ENCODE measurements around the gene PDLIM5.
"Not testable (repeated sequence)": the region's sequence is repeated elsewhere in the genome, so short reads cannot be mapped to it uniquely, and the experiment has no call there.

The PDLIM5 gene

DNA sequence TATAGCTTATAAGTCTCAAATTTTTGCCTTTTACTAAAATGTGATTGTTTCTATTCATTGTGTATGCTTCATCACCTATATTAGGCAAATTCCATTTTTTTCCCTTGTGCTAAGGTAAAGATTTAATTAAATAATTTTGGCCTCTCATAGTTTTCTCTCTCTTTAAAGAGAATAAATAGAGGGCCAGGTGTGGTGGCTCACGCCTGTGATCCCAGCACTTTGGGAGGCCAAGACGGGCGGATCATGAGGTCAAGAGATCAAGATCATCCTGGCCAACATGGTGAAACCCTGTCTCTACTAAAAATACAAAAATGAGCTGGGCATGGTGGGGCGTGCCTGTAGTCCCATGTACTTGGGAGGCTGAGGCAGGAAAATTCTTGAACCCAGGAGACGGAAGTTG is 213.3 kb downstream of the PDLIM5 start:
- H3K27ac Mint-ChIP-seq; H3K9me3 Mint-ChIP-seq; ATAC-seq (replicated peaks); H3K4me3 Mint-ChIP-seq; H3K4me1 Mint-ChIP-seq; H3K27me3 Mint-ChIP-seq; DNase-seq: not testable (repeated sequence)
- H3K36me3 Mint-ChIP-seq: peaks cover 2 to 12% of the 10 kb centered on the region in 2 donors

DNA sequence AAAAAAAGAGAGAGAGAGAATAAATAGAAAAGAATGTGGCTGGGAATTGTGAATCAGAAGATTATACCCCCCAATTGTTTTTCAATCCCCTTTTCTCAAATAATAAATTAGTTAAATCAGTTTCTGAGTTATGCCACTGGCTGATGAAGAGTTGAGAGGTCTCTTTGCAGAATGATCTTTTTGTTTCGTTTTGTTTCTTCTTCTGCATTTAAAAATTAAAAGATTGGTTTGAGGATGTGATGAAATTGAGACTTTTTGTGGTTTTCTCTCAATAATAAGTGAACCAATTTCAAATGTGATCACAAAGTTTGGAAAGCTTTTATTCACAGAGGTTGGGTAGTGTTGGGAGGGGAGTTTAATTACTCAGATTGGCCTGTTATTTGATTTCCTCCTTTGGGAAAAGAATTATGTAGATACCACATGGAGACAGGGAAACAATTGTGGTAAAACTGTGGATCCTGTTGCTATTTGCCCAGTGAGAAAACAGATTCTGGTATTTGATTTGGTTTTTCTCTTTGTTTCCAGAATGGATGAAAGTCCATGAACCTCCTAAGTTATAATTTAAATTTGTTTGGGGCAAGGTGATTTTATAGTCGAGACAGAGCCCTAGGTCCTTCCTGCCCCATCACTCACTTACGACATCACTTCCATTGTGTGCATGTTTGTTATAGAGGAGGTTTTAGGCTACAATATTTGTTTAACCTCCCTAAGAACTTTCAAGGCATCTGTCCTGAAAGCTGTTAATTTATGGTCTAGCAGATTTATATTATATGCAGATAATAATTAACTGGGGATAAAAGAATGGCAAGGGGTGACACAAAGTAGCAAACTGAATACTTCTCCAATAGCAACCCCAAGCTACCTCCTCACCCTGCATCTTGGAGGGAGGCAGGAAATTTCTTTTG is 214.0 kb downstream of the PDLIM5 start:
- Mint-ChIP-seq H3K27ac (no peak overlapping the region), H3K27me3 (no peaks in the 10 kb centered on the region), H3K4me3 (no peak overlapping the region), H3K36me3 (peaks cover 0 to 9% of the 10 kb centered on the region in 2 donors), H3K4me1 (no peaks in the 10 kb centered on the region), H3K9me3 (no peaks in the 10 kb centered on the region)
- ATAC-seq (replicated peaks) (no peak), DNase-seq (no peak)

DNA sequence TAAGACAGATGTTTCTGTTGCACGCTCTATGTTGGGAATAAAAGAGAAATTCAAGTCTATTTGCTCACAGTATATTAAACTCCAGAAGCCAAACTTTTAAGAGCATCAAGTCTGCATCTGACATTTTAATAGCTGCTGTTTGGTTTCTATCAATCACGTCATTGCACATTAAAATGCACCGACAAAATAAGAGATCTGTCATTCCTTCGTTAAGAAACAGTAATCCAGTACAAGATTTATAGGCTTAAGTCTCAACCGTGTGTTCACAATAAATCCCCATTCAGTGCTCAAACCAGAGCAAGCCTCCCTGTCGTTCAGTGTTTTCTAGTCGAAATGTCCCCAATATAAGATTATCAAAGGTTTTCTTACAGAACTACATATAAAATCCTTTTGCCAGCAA is 217.0 kb downstream of the PDLIM5 start:
- no peak for ATAC-seq (replicated peaks)
- no peaks in the 10 kb centered on the region for H3K27me3 Mint-ChIP-seq
- peaks cover 0 to 3% of the 10 kb centered on the region in 2 donors for H3K36me3 Mint-ChIP-seq
- no peak overlapping the region for H3K4me3 Mint-ChIP-seq
- no peak for DNase-seq
- no peak overlapping the region for H3K27ac Mint-ChIP-seq
- H3K4me1 Mint-ChIP-seq: no peaks in the 10 kb centered on the region
- H3K9me3 Mint-ChIP-seq: no peaks in the 10 kb centered on the region

DNA sequence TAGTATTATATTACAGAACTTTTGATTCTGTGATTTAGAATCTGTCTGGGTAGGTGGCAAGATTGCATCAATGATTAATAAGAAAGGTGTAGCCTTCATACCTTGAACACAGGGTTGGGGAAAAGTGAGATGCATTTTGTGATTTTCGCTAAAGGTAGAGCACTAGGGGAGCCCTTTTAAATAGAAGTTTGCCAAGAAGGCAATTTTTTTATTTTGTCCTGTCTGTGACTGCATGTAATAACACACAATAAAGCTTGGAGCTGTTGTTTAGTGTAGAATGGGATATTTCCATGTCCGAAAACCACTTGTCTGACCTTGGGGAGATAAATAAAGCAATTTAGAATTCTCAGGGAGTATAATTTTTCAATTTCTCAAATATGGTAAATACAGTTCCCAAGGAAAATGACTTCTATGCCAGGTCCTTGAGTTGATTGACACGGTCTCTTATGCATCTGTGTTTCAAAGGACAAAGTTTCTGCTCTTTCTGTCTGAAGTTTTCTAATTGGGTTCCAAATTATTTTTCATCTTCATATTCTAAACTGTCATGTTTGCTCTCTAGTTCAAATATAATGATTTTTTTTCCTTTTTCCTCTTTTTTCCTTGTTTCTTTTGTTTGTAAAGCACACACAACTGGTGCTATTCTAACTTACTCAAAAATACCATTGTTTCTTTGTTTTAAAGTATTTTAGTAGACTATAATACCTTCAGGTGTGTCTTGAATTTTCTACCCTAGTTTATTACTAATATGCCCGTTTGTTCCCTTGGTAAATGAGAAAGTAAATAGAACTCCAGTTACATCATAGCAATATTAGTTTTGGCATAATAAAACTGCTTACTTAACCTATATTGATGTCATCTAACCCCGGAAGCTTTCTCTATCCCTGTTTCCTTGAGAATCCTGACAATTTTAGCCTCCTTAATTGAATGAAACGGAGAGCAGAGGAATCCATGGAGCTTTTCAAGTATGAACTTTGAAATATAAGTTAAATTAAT is 218.2 kb downstream of the PDLIM5 start:
- DNase-seq: no peak
- no peak for ATAC-seq (replicated peaks)
- no peak overlapping the region for H3K27ac Mint-ChIP-seq
- H3K9me3 Mint-ChIP-seq: no peaks in the 10 kb centered on the region
- H3K4me3 Mint-ChIP-seq: no peak overlapping the region
- no peaks in the 10 kb centered on the region for H3K27me3 Mint-ChIP-seq
- no peaks in the 10 kb centered on the region for H3K4me1 Mint-ChIP-seq
- H3K36me3 Mint-ChIP-seq: no peaks in the 10 kb centered on the region

DNA sequence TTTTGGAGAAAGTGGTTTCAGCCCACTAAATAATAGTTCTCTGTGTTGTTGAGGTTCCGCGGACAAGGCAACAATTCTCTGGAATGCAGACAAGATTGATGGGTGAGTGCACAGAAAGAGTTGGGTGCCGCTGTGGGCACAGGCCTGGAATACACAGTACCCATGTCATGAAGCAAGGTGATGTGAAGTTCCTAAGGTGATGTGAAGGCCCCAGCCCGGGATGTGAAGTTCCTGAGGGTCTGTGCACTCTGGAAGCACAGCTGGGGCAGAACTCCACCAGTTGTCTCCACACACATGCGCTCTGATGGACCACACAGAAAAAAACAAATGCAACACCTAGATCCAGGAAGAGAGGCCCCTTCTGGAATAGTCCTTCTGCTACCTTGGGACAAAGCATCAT is 219.4 kb downstream of the PDLIM5 start:
- H3K4me3 Mint-ChIP-seq: no peak overlapping the region
- H3K9me3 Mint-ChIP-seq: no peaks in the 10 kb centered on the region
- ATAC-seq (replicated peaks) (no peak), DNase-seq (no peak)
- H3K36me3 Mint-ChIP-seq: no peaks in the 10 kb centered on the region
- H3K27me3 Mint-ChIP-seq: peaks cover 0 to 2% of the 10 kb centered on the region in 2 donors
- no peak overlapping the region for H3K27ac Mint-ChIP-seq
- H3K4me1 Mint-ChIP-seq: no peaks in the 10 kb centered on the region

DNA sequence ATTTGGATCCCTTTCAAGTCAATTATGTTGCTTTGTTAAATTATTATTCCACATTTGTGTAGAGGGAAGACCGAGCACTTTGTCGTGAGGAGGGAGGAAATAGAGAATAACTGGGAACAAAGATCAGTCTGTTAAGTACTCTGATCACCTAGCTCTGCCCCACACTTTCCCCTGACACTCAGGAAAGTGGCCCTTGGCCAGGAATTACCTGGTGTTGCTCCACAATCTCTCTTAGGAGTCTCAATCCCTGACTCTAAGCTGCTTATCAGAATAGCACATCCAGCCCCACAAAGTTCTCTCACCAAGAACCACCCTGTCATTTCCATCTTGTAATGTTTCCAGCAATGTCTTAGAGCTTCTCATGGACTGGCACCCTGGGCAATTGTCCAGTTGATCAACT is 222.2 kb downstream of the PDLIM5 start:
- no peak overlapping the region for H3K27ac Mint-ChIP-seq
- no peak for ATAC-seq (replicated peaks)
- no peak overlapping the region for H3K4me3 Mint-ChIP-seq
- no peaks in the 10 kb centered on the region for H3K4me1 Mint-ChIP-seq
- H3K9me3 Mint-ChIP-seq: no peaks in the 10 kb centered on the region
- H3K27me3 Mint-ChIP-seq: peaks cover 0 to 6% of the 10 kb centered on the region in 2 donors
- no peak for DNase-seq
- no peaks in the 10 kb centered on the region for H3K36me3 Mint-ChIP-seq

DNA sequence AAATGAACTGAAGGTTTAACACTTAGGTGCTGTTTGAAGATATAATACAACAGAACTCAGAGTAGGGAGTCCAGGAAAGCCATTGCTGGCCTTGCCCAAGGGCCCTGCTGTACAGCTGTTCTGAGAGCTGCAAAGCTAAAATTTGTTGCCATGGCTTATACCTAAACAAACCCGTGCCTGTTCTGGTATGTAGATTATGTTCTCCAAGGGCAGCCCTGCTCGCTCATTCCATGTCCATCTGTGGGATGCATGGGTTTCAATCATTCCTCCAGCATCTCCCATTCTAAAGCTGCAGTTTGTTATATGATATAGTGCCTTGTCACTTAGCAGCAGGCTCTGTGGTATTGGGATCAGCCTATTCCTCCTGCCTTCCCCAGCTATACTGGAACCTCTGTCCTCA is 225.2 kb downstream of the PDLIM5 start:
- Mint-ChIP-seq H3K27ac (no peak overlapping the region), H3K27me3 (peaks cover 0 to 6% of the 10 kb centered on the region in 2 donors), H3K4me1 (no peaks in the 10 kb centered on the region), H3K36me3 (no peaks in the 10 kb centered on the region), H3K4me3 (no peak overlapping the region), H3K9me3 (no peaks in the 10 kb centered on the region)
- no peak for ATAC-seq (replicated peaks)
- no peak for DNase-seq

DNA sequence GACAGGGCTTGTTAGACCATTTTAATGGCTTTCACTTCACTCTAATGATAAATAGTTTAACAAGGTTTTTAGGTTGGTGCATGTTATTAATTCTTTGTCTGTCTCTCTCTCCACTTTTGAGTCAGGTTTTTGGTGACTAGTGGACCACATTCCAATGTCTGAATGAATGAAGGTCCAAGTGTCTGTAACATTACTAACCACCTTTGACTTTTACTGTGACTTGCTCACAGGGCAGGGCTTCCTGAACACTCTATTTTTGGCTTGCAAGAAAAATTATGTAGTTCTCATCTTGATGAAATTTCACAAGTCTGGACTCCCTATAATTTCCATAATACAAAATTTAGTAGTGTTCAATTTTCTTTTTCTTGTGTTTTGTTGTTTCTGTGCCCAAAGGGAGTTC is 227.2 kb downstream of the PDLIM5 start:
- Mint-ChIP-seq H3K9me3 (no peaks in the 10 kb centered on the region), H3K36me3 (no peaks in the 10 kb centered on the region), H3K4me1 (no peaks in the 10 kb centered on the region), H3K27ac (no peak overlapping the region), H3K27me3 (peaks cover 0 to 6% of the 10 kb centered on the region in 2 donors), H3K4me3 (no peak overlapping the region)
- no peak for ATAC-seq (replicated peaks)
- no peak for DNase-seq

DNA sequence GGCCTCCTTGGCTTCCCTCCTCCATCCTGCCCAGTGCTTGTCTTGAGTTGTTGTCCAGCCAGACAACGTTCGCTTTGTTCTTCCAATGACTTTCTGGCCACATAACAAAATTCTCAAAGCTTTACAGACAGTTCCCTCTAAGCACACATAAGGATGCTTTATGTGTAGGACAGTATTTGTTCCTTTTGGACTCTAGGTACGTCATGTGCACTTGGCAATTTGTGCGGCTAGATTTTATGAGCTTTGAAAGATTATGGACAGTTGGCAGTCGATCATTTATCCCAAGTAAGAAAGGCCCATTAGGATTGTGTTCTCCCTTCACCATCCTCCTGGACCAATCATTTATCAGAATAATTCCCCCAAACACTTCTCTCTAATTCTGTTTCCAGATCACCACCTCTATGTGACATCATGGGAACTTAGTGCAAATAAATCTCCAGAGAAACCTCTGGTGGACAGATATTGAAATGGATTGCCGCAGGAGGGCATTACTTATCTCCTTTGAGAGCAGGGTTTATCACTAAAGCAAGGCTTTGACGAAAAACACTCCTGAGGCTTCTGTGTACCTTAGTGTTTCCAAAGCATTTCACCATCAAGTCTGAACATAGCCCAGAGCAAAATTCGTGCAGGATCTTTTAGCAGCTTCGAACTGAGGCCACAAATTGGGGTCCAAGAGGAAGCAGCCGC is 228.6 kb downstream of the PDLIM5 start:
- no peak overlapping the region for H3K4me3 Mint-ChIP-seq
- no peaks in the 10 kb centered on the region for H3K36me3 Mint-ChIP-seq
- no peaks in the 10 kb centered on the region for H3K4me1 Mint-ChIP-seq
- H3K9me3 Mint-ChIP-seq: no peaks in the 10 kb centered on the region
- H3K27ac Mint-ChIP-seq: no peak overlapping the region
- H3K27me3 Mint-ChIP-seq: peaks cover 0 to 6% of the 10 kb centered on the region in 2 donors
- ATAC-seq (replicated peaks) (no peak), DNase-seq (no peak)

DNA sequence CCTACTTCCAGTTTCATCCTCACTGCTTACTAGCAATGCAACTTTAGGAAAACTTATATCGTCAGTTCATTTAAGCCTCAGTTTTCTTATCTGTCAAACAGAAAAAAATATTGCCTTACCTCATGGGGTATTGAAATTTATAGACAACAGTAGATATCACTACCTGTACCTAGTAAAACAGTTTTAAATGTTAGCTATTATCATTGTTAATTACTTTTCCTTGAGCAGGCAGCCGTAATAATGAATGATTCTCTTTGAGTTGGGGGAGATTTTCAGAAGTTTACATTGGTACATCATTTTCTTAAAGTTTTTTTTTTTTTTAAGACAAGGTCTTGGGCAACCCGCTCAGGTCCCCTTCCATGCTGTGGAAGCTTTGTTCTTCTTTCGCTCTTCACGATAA is 234.3 kb downstream of the PDLIM5 start:
- DNase-seq: no peak
- Mint-ChIP-seq H3K27me3 (no peaks in the 10 kb centered on the region), H3K4me3 (no peak overlapping the region), H3K4me1 (peaks cover 0 to 3% of the 10 kb centered on the region in 2 donors), H3K36me3 (no peaks in the 10 kb centered on the region), H3K9me3 (no peaks in the 10 kb centered on the region), H3K27ac (no peak overlapping the region)
- no peak for ATAC-seq (replicated peaks)

DNA sequence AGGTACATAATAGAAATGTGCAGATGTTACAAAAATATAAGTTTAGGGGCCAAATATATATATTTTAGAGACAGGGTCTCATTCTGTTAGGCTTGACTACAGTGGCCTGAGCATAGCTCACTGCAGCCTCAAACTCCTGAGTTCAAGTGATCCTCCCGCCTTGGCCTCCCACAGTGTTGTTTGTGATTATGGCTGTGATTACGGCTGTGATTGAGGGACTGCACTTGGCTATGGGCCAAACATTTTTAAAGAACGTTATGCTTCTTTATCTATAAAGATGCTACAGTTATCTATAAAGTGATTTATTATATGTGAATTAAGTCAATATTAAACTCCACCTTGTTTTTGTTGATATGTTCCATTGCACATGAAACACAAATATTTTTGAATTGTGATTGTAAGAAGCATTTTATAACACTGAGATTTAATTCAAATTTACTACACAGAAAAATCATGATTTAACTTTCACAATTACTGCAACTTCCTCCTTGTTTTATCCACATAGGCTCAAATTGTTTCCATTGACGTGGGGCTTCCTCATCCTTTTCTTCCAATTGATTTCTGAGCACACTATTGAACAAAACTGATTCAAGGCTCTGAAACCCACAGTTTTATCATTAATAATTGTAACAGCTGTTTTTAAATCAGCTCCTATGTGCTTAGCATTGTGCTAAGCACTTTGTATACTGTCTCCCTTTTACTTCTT is 237.6 kb downstream of the PDLIM5 start:
- H3K27ac Mint-ChIP-seq: no peak overlapping the region
- H3K36me3 Mint-ChIP-seq: no peaks in the 10 kb centered on the region
- peaks cover 0 to 6% of the 10 kb centered on the region in 2 donors for H3K4me1 Mint-ChIP-seq
- DNase-seq: no peak
- no peaks in the 10 kb centered on the region for H3K27me3 Mint-ChIP-seq
- H3K4me3 Mint-ChIP-seq: no peak overlapping the region
- no peak for ATAC-seq (replicated peaks)
- no peaks in the 10 kb centered on the region for H3K9me3 Mint-ChIP-seq

DNA sequence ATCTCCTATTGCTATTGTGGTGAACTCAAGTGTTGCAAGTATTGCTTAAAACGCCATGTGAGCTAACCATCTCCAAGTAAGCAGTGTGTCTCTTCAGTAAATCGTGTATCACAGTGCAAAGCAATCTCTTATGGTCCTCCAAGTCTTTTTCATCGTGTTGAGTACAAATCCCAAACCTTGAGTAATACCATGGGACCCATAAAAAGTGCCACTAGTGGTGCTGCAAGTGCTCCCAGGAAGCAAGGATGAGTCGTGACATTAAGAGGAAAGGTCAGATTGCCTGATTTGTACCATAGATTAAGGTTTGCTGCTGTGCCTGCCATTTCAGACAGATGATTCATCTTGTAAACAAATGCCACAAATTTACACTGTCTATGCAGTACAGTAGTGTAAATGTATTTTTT is 239.1 kb downstream of the PDLIM5 start:
- Mint-ChIP-seq H3K4me3 (no peak overlapping the region), H3K27ac (no peak overlapping the region), H3K36me3 (no peaks in the 10 kb centered on the region), H3K27me3 (no peaks in the 10 kb centered on the region), H3K4me1 (peaks cover 0 to 6% of the 10 kb centered on the region in 2 donors), H3K9me3 (no peaks in the 10 kb centered on the region)
- DNase-seq (no peak), ATAC-seq (replicated peaks) (no peak)

DNA sequence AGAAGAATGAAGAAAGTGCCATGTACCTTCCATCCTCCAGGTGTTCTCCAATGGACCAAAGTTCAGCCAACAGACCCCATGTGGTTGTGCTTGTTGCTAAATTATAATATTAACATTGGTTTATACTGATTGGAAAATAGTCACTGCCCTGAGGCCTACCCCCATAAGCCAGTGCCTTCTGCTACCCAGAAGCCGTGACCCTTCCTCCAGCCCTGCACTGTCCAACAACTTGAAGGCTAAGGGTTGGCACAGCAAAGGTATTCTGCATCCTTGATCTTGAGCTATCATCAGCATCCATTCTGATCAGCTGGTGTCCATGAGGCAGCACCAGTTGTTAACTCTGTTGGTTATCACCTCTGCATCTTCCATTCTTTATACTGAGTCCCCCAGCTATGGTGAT is 239.8 kb downstream of the PDLIM5 start:
- Mint-ChIP-seq H3K9me3 (no peaks in the 10 kb centered on the region), H3K27me3 (no peaks in the 10 kb centered on the region), H3K4me3 (no peak overlapping the region), H3K36me3 (no peaks in the 10 kb centered on the region), H3K27ac (no peak overlapping the region), H3K4me1 (peaks cover 0 to 6% of the 10 kb centered on the region in 2 donors)
- ATAC-seq (replicated peaks) (peak in 1 of 2 donors; percentile 14), DNase-seq (no peak)

DNA sequence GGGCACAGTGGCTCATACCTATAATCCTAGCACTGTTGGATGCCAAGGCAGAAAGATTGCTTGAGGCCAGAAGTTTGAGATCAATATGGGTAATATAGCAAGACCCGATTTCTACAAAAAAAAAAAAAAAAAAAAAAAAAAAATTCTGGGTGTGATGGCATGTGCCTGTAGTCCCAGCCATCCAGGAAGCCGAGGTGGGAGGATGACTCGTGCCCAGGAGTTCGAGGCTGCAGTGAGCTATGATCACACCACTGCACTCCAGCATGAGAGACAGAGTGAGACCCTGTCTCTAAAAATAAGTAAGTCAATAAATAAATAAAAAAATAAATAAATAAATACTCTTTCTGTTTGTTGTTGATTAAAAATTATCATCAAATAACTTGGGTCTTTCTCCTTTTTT is 243.6 kb downstream of the PDLIM5 start:
- H3K4me1 Mint-ChIP-seq: peaks cover 0 to 6% of the 10 kb centered on the region in 2 donors
- no peaks in the 10 kb centered on the region for H3K27me3 Mint-ChIP-seq
- DNase-seq (no peak), ATAC-seq (replicated peaks) (no peak)
- no peaks in the 10 kb centered on the region for H3K9me3 Mint-ChIP-seq
- no peaks in the 10 kb centered on the region for H3K36me3 Mint-ChIP-seq
- no peak overlapping the region for H3K27ac Mint-ChIP-seq
- H3K4me3 Mint-ChIP-seq: no peak overlapping the region
